ENCODE data around the gene TRIB2.

The TRIB2 gene

GRCh38 chr2:12700989-12701388 is 15.7 kb upstream of the TRIB2 start:
- DNase-seq (ENCODE audit: low read depth): no peak

GRCh38 chr2:12701786-12702167 is 15.0 kb upstream of the TRIB2 start:
- DNase-seq (ENCODE audit: low read depth): no peak

GRCh38 chr2:12702168-12703121 is 14.3 kb upstream of the TRIB2 start:
- no peak for DNase-seq (ENCODE audit: low read depth)

DNA sequence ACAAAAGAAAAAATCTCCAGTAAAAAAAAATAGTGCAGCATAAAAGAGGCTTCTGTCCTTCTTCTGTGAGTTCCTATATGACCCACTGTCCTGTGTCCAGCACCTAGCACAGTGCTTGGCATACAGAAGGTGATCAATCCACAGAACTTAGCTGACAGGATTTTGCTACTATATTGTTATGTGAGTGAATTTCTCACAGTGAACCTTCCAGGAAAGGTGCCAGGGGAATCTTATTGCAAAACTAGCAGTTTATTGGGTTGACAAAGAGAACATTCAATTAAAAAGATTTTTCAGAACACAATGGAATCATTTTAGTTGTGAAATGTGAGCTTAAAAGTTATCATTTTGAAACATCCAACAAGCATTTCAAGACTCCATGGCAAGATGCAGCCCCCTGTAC is 12.4 kb upstream of the TRIB2 start:
- no peak for DNase-seq (ENCODE audit: low read depth)

DNA sequence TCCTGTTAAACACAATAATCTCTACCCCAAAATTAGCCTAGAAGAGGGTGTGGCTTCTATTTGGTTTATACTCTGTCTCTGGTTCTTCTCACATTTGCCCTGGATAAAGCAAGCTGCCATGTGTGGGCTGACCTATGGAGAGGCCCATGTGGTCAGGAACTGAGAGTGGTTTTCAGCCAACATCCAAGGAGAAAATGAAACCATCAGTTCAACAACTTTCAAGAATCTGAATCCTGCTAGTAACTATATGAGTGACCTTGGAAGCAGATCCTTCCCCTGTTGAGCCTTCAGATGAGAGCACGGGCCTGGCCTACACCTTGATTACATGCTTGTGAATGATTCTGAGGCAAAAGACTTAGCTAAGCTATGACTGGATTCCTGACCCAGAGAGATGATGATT is 11.5 kb upstream of the TRIB2 start:
- no peak for DNase-seq (ENCODE audit: low read depth)

- DNase-seq (ENCODE audit: low read depth): no peak
Observed at GRCh38 chr2:12705742-12706141, 11.0 kb upstream of the TRIB2 start.

DNA sequence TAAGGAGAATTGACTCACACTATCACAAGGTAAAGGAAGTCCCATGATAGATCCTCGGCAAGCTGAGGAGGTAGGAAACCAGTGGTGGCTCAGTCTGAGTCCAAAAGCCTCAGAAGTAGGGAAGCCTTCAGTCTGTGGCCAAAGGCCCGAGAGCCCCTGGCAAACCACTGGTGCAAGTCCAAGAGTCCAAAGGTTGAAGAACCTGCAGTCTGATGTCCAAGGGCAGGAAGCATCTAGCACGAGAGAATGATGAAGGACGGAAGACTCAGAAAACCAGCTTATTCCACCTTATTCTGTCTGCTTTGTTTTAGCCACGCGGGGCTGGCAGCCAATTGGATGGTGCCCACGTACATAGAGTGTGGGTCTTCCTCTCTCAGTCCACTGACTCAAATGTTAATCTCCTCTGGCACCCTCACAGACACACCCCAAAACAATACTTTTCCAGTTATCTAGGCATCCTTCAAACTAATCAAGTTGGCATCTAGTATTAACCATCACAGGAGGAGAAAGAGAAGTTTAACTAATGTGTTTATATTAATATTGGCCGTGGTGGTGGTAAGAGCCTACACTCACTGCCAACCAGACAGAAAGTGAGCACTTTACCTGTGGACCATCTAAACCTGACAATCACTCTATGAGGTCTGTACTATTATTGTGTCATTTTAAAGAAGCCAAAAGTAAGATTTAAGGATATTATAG is 8.1 kb upstream of the TRIB2 start:
- DNase-seq (ENCODE audit: low read depth): no peak

GRCh38 chr2:12709207-12709522 is 7.6 kb upstream of the TRIB2 start:
- DNase-seq (ENCODE audit: low read depth): no peak

- DNase-seq (ENCODE audit: low read depth): no peak
Observed at GRCh38 chr2:12710301-12710700, 6.4 kb upstream of the TRIB2 start.

DNA sequence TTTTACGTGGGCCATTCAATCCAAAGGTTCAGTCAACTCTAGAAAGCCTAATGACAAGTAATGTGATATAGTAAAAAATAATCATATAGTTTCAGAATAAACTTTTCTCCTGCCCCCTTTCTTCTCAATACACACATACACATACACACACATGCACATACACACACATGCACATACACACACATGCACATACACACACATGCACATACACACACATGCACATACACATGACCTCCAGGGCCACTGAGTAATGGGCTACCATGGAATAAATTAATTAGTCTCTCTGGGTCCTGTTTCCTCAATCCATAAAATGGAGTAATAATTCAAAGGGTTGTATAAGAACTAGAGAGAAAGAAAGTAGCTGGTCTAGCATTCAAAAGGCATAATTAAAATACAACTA is 5.4 kb upstream of the TRIB2 start:
- DNase-seq (ENCODE audit: low read depth): no peak

GRCh38 chr2:12712881-12713280 is 3.9 kb upstream of the TRIB2 start:
- DNase-seq (ENCODE audit: low read depth): no peak

GRCh38 chr2:12714391-12715221 is 2.1 kb upstream of the TRIB2 start:
- DNase-seq (ENCODE audit: low read depth): no peak

DNA sequence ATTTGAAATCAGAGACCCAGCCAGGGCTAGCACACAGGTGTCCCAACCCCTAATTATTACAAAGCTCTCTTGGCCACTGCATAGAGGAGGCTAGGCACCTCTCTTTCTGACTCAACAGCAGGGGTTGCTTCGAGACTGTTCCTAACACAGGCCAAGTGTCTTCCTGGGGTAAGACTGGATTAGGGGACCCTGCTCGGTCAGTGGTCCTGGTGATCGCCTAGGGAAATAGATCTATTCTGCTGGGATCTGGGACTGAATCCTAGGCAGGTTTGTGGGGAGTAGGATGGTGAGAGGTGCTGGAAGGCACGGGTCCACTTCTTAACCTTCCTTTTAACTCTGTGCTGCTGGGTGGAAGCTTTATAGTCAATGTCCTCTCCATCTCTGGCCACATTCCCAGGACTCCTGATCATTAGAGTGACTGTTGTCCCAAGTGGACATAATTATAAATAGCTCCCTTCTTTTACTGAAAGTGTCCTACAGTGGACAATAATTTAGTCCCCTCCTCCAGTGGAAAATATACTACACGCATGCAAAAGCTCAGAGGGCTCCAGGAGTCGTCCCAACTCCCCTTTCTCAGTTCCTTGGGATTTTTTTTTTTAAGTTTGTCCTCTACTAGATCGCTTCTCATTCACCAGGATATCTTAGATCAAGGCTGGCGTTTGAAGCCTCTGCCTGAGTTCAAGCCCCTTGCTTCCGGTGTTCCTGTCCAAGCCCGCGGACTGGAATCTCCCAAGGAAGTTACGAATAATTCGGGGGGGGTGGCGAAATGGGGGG is 1.3 kb upstream of the TRIB2 start:
- DNase-seq (ENCODE audit: low read depth): no peak

- DNase-seq (ENCODE audit: low read depth): peak; percentile 71
Observed at GRCh38 chr2:12716032-12716281, 779 bp upstream of the TRIB2 start.

DNA sequence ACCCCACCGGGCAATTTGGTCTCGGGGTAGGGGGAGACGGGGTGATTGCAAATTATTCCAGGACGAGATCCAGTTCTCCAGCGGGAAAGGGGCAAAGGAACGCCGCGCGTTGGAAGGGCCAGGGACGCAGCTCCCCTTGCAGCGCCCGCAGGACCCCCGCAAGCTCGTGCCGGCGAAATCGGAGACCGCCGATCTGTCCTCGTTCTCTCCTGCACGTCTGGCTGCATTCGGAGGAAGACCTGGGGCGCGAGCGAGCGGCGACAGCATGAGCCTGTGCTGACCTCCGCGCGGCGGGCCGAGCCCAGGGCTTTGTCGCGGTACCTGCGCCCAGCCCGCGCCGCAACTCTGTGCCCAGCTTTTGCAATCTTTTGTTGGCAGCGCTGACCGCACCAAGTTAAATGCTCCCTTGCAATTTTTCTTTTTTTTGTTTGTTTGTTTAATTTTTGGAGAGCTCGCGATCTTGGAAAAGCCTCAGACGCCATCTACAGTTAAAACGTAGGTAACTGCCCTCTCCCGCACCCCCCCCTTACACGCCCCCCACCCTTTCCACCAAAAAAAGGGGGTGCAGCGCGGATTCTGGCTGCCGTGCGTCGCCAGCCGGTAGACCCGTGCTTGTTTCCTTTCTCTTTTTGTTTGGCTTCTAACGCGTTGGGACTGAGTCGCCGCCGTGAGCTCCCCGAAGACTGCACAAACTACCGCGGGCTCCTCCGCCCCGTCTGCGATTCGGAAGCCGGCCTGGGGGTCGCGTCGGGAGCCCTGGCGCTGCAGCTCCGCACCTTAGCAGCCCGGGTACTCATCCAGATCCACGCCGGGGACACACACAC is 667 bp downstream of the TRIB2 start:
- no peak for DNase-seq (ENCODE audit: low read depth)

DNA sequence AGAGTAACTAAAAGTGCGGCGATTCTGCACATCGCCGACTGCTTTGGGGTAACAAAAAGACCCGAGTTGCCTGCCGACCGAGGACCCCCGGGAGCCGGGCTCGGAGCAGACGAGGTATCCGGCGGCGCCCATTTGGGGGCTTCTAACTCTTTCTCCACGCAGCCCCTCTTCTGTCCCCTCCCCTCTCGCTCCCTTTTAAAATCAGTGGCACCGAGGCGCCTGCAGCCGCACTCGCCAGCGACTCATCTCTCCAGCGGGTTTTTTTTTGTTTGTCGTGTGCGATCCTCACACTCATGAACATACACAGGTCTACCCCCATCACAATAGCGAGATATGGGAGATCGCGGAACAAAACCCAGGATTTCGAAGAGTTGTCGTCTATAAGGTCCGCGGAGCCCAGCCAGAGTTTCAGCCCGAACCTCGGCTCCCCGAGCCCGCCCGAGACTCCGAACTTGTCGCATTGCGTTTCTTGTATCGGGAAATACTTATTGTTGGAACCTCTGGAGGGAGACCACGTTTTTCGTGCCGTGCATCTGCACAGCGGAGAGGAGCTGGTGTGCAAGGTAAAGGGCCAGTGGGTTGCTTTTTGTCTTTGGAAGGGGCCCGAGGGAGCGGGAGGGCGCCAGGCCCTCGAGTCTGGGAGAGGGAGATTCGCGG is 1.4 kb downstream of the TRIB2 start:
- no peak for DNase-seq (ENCODE audit: low read depth)

- DNase-seq (ENCODE audit: low read depth): no peak
Observed at GRCh38 chr2:12718711-12719399, 2.1 kb downstream of the TRIB2 start.

GRCh38 chr2:12719400-12720277 is 2.9 kb downstream of the TRIB2 start:
- DNase-seq (ENCODE audit: low read depth): no peak

- DNase-seq (ENCODE audit: low read depth): no peak
Observed at GRCh38 chr2:12720278-12720620, 3.5 kb downstream of the TRIB2 start.

All from activated T-cell treated with anti-CD3 and anti-CD28 coated beads for 24 hours (primary cell).